H9 (cell line): ENCODE data around the gene SRRM2. TPM values are rescaled to one million over a fixed set of nuclear protein-coding genes. Genes with fewer than 3 reads are reported as not detected.

ENCODE experiments used
- DNase-seq: peaks from one replicate; pipeline ENCODE4 v3.0.0-alpha.2; 2017
- H2AFZ ChIP-seq: one replicate; pipeline ENCODE4 v1.6.1; 2013; ENCODE audit warnings: mild to moderate bottlenecking, low read length, control low read depth, moderate library complexity
- H2AK5ac ChIP-seq: 2 replicates; pipeline ENCODE4 v1.6.1; 2013; ENCODE audit warnings: low read length, control low read depth, mixed read lengths; ENCODE audit not compliant: insufficient read length
- H2BK120ac ChIP-seq: one replicate; pipeline ENCODE4 v1.6.1; 2013; ENCODE audit warnings: low read depth, mild to moderate bottlenecking, low read length, control low read depth, inconsistent platforms; ENCODE audit not compliant: poor library complexity, severe bottlenecking
- H2BK12ac ChIP-seq: 2 replicates; pipeline ENCODE4 v1.6.1; 2013; ENCODE audit warnings: low read length, control low read depth, mixed read lengths, low read depth; ENCODE audit not compliant: insufficient read length
- H2BK15ac ChIP-seq: 2 replicates; pipeline ENCODE4 v1.6.1; 2013; ENCODE audit warnings: low read depth, low read length, control low read depth
- H2BK20ac ChIP-seq: one replicate; pipeline ENCODE4 v1.6.1; 2013; ENCODE audit warnings: low read depth, mild to moderate bottlenecking, low read length, control low read depth, inconsistent platforms; ENCODE audit not compliant: poor library complexity, severe bottlenecking
- H2BK5ac ChIP-seq: 2 replicates; pipeline ENCODE4 v1.6.1; 2013; ENCODE audit warnings: low read length, control low read depth, mixed read lengths; ENCODE audit not compliant: insufficient read length
- H3K14ac ChIP-seq: 2 replicates; pipeline ENCODE4 v1.6.1; 2013; ENCODE audit warnings: low read length, control low read depth; ENCODE audit not compliant: insufficient read depth
- H3K18ac ChIP-seq: 2 replicates; pipeline ENCODE4 v1.6.1; 2013; ENCODE audit warnings: low read depth, mild to moderate bottlenecking, mixed read lengths, low read length, control low read depth; ENCODE audit not compliant: insufficient read length
- H3K23ac ChIP-seq: 2 replicates; pipeline ENCODE4 v1.6.1; 2013; ENCODE audit warnings: low read length, control low read depth, mixed read lengths, low read depth; ENCODE audit not compliant: insufficient read length
- H3K23me2 ChIP-seq: 2 replicates; pipeline ENCODE4 v1.6.1; 2013; ENCODE audit warnings: low read depth, mild to moderate bottlenecking, mixed read lengths, low read length, control low read depth; ENCODE audit not compliant: insufficient read length, poor library complexity, severe bottlenecking
- H3K27ac ChIP-seq: 2 replicates; pipeline ENCODE4 v1.5.1; 2013; ENCODE audit warnings: low read length, control low read depth, mixed read lengths, low read depth; ENCODE audit not compliant: insufficient read length
- H3K27me3 ChIP-seq: 2 replicates; pipeline ENCODE4 v1.6.1; 2013; ENCODE audit warnings: low read length, control low read depth, inconsistent platforms; ENCODE audit not compliant: insufficient read depth
- H3K4ac ChIP-seq: 2 replicates; pipeline ENCODE4 v1.6.1; 2013; ENCODE audit warnings: low read depth, mild to moderate bottlenecking, control low read depth, inconsistent platforms, low read length, moderate library complexity
- H3K4me1 ChIP-seq: 2 replicates; pipeline ENCODE4 v1.6.1; 2013; ENCODE audit warnings: low read length, control low read depth, inconsistent platforms; ENCODE audit not compliant: insufficient read depth
- H3K4me2 ChIP-seq: 2 replicates; pipeline ENCODE4 v1.6.1; 2013; ENCODE audit warnings: low read length, control low read depth, mixed read lengths; ENCODE audit not compliant: insufficient read length, insufficient read depth
- H3K56ac ChIP-seq: 2 replicates; pipeline ENCODE4 v1.6.1; 2013; ENCODE audit warnings: low read depth, mild to moderate bottlenecking, mixed read lengths, low read length, control low read depth; ENCODE audit not compliant: insufficient read length
- H3K79me1 ChIP-seq: 2 replicates; pipeline ENCODE4 v1.6.1; 2013; ENCODE audit warnings: low read depth, mild to moderate bottlenecking, moderate library complexity, low read length, control low read depth, inconsistent platforms; ENCODE audit not compliant: insufficient read depth, poor library complexity, severe bottlenecking
- H3K79me2 ChIP-seq: 2 replicates; pipeline ENCODE4 v1.6.1; 2013; ENCODE audit warnings: low read length, control low read depth, inconsistent platforms; ENCODE audit not compliant: insufficient read depth
- H3K9ac ChIP-seq: 2 replicates; pipeline ENCODE4 v1.6.1; 2013; ENCODE audit warnings: low read length, control low read depth, mixed read lengths; ENCODE audit not compliant: insufficient read length; ENCODE audit errors: extremely low read depth
- H3K9me3 ChIP-seq: one replicate; pipeline ENCODE4 v1.6.1; 2013; ENCODE audit warnings: low read depth, low read length, inconsistent platforms; ENCODE audit not compliant: control insufficient read depth
- H3T11ph ChIP-seq: one replicate; pipeline ENCODE4 v1.6.1; 2013; ENCODE audit warnings: mild to moderate bottlenecking, low read length, control low read depth, inconsistent platforms
- H4K20me1 ChIP-seq: one replicate; pipeline ENCODE4 v1.6.1; 2013; ENCODE audit not compliant: control insufficient read depth, insufficient read length, insufficient read depth
- H4K5ac ChIP-seq: 2 replicates; pipeline ENCODE4 v1.6.1; 2013; ENCODE audit warnings: low read depth, mild to moderate bottlenecking, mixed read lengths, low read length, control low read depth; ENCODE audit not compliant: insufficient read length
- H4K8ac ChIP-seq: replicated peaks from 2 replicates; pipeline ENCODE4 v1.6.1; 2013; ENCODE audit warnings: low read length, control low read depth, mixed read lengths, low read depth; ENCODE audit not compliant: insufficient read length
- H4K91ac ChIP-seq: 2 replicates; pipeline ENCODE4 v1.6.1; 2013; ENCODE audit warnings: low read depth, mild to moderate bottlenecking, moderate library complexity, mixed read lengths, low read length, control low read depth; ENCODE audit not compliant: insufficient read length
- H3K27ac Mint-ChIP-seq, 3 experiments: 2 replicates in 2 of 3; 3 replicates in 1 of 3; pipeline ENCODE4 v1.8.0; 2020 to 2021; ENCODE audit warnings: mixed read lengths in 3 of 3, mild to moderate bottlenecking in 1 of 3, moderate library complexity in 1 of 3
- H3K27me3 Mint-ChIP-seq: 2 replicates; pipeline ENCODE4 v1.8.0; 2021; ENCODE audit warnings: low read depth, mild to moderate bottlenecking, moderate library complexity, mixed read lengths
- H3K36me3 Mint-ChIP-seq, 3 experiments: 2 replicates in 2 of 3; 3 replicates in 1 of 3; pipeline ENCODE4 v1.8.0; 2020 to 2021; ENCODE audit warnings: low read depth in 3 of 3, mixed read lengths in 3 of 3; ENCODE audit not compliant: insufficient read depth in 1 of 3
- H3K4me1 Mint-ChIP-seq, 2 experiments: 2 replicates each; pipeline ENCODE4 v1.8.0; 2020; ENCODE audit warnings: mixed read lengths in 2 of 2
- H3K4me3 Mint-ChIP-seq, 2 experiments: 2 replicates in 1 of 2; 3 replicates in 1 of 2; pipeline ENCODE4 v1.8.0; 2020 to 2021; ENCODE audit warnings: mild to moderate bottlenecking in 2 of 2, mixed read lengths in 2 of 2, moderate library complexity in 1 of 2
- H3K9me3 Mint-ChIP-seq, 2 experiments: 2 replicates in 1 of 2; 3 replicates in 1 of 2; pipeline ENCODE4 v1.8.0; 2020; ENCODE audit warnings: mild to moderate bottlenecking in 2 of 2, mixed read lengths in 2 of 2, moderate library complexity in 1 of 2
- CTCF ChIP-seq: fragments of 200-600 bp; sonication (generic); conservative IDR thresholded peaks from 3 replicates; pipeline ENCODE4 v1.8.0; 2021; ENCODE audit warnings: antibody characterized with exemption, mild to moderate bottlenecking
- WGBS: extraction: QIAGEN DNeasy Blood & Tissue Kit; methylation state at CpG from one replicate; pipeline ENCODE4 v1.1.7; 2013; ENCODE audit warnings: missing lambda C conversion rate, low lambda C conversion rate, mixed read lengths; ENCODE audit not compliant: insufficient read length; ENCODE audit errors: extremely low coverage; 5-methylcytosine and 5-hydroxymethylcytosine counted together
- total RNA-seq: library from RNA; stranded (reverse); gene quantifications from 2 replicates; pipeline ENCODE4 v1.2.1, GENCODE V29; 2021

SRRM2 gene
- total RNA-seq, 1 experiment from 2014 or later = 694 TPM

- Histone ChIP-seq H3K23ac (no peak overlapping the region), H4K8ac (no peak overlapping the region), H4K5ac (no peak overlapping the region), H2BK15ac (no peak overlapping the region), H2BK5ac (no peak overlapping the region), H2AFZ (no peak overlapping the region), H3K18ac (no peak overlapping the region), H3K14ac (no peak overlapping the region), H3K79me1 (no peaks in the 10 kb centered on the region), H2BK12ac (no peak overlapping the region), H4K91ac (no peak overlapping the region), H2BK120ac (no peak overlapping the region), H2BK20ac (no peak overlapping the region), H3K27ac (no peak overlapping the region), H2AK5ac (no peak overlapping the region), H3K4me2 (no peak overlapping the region), H3K4ac (no peak overlapping the region), H3K79me2 (no peaks in the 10 kb centered on the region), H3K4me1 (no peaks in the 10 kb centered on the region), H3K56ac (no peak overlapping the region), H3K9me3 (no peaks in the 10 kb centered on the region), H3T11ph (no peak overlapping the region), H4K20me1 (no peaks in the 10 kb centered on the region), H3K27me3 (no peaks in the 10 kb centered on the region), H3K23me2 (no peaks in the 10 kb centered on the region), H3K9ac (no peak overlapping the region)
- Mint-ChIP-seq H3K27ac (peak overlapping the region in 1 of 3 experiments; percentile 61; a peak in 1 of 7 replicates), H3K9me3 (no peaks in the 10 kb centered on the region), H3K27me3 (no peaks in the 10 kb centered on the region; the same call in 1 of the 2 replicates), H3K4me1 (peaks cover 6 to 21% of the 10 kb centered on the region in 2 experiments; a peak in 2 of 4 replicates), H3K36me3 (no peaks in the 10 kb centered on the region), H3K4me3 (no peak overlapping the region)
- no peak for DNase-seq
- no CpG with 5 or more reads among the region's 7 CpGs for WGBS
- no peak for TF ChIP-seq CTCF
Measured at GRCh38 chr16:2737895-2738418, 14.5 kb upstream of the SRRM2 start.
